ENCODE data around the gene ABAT. TPM values are rescaled to one million over a fixed set of nuclear protein-coding genes. Genes with fewer than 3 reads are reported as not detected.
A peak's percentile ranks its signal among the peaks of the same experiment; 100 is the strongest.

Gene ABAT
- total RNA-seq, 1 donor = 3.5 TPM

- TF ChIP-seq CTCF (IDR thresholded peaks at IDR 0.05; ENCODE audit: insufficient read depth, low read depth, low read length) = no peak
- DNase-seq (ENCODE audit: low read depth) = no peak
Observed at GRCh38 chr16:8670014-8670560, 4.3 kb upstream of the ABAT start.

GRCh38 chr16:8673611-8674412 lies 605 bp upstream of the ABAT start:
- no peak for DNase-seq (ENCODE audit: low read depth)
- H3K4me3 ChIP-seq (ENCODE audit: low read depth, low read length) = peak overlapping the region; percentile 57
- TF ChIP-seq CTCF (IDR thresholded peaks at IDR 0.05; ENCODE audit: insufficient read depth, low read depth, low read length) = no peak

More at GRCh38 chr16:8670014-8670560, 4.3 kb upstream of the ABAT start:
- H3K4me3 ChIP-seq (ENCODE audit: low read depth, low read length) = no peak overlapping the region

DNA sequence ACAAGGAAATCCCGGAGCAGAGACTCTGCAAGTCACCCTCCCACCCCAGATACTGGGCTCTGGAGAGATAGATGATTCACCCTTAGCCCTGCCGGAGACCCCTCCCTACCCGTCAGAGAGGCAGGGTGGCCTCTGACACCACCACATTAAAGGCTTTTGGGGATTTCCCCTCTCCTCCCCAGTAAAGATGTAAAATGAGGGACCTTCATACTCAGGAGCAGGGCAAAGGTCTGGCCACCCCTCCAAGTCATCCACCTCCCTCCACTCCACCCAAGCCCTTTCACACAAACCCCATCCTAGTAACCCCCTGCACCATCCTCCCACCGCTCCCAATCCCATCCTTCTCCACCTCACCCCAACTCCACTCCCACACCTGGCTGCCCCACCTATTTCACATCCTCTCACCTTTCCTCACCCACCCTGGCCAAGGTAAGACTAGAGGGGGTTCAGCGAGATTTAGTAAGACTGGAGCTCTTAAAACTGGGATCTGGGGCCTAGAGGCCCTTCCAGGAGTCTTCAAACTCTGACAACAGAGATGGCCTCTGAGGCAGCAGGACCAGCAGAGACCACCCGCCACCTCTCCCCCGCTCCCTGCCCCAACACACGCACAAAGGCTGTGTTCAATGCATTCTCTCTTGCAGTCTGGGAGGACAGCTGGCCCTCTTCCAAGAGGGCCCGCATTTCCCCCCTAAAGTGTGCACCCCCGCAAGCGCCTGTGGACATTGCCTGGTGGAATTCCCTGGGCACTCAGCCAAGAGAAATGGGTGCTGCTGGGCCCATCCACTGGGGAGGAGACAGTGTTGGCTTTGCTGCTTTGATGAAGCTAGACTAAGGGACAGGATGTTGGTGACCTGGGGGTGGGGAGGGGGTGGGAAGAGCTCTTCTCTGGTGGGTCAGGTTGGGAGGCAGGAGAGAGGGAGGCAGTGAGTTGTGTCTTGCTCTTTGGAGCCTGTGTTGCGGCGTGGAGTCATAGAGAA lies 1.1 kb downstream of the ABAT start:
- DNase-seq (ENCODE audit: low read depth) = no peak
- TF ChIP-seq CTCF (IDR thresholded peaks at IDR 0.05; ENCODE audit: insufficient read depth, low read depth, low read length) = no peak
- no peak overlapping the region for H3K4me3 ChIP-seq (ENCODE audit: low read depth, low read length)

- H3K4me3 ChIP-seq (ENCODE audit: low read depth, low read length) = no peak overlapping the region
- no peak for TF ChIP-seq CTCF (IDR thresholded peaks at IDR 0.05; ENCODE audit: insufficient read depth, low read depth, low read length)
- DNase-seq (ENCODE audit: low read depth) = no peak
Observed at GRCh38 chr16:8676160-8676547, 1.7 kb downstream of the ABAT start.

GRCh38 chr16:8676737-8677375 lies 2.4 kb downstream of the ABAT start:
- no peak for TF ChIP-seq CTCF (IDR thresholded peaks at IDR 0.05; ENCODE audit: insufficient read depth, low read depth, low read length)
- H3K4me3 ChIP-seq (ENCODE audit: low read depth, low read length) = no peak overlapping the region
- no peak for DNase-seq (ENCODE audit: low read depth)

DNA sequence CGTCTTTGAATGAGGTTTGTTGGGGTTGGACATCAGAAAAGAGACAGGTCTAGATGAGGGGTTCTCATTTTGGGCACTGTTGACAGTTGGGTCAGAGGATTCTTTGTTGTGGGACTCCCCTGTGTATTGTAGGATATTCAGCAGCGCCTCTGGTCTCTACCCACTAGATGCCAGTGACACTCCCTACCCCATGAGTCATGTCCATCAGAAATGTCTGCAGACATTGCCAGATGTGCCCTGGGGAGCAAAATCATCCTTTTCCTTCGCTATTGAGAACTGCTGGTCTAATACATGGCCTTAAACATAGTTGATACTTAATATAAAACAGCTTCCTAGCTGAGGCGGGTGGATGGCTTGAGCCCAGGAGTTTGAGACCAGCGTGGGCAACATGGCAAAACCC lies 3.1 kb downstream of the ABAT start:
- no peak for TF ChIP-seq CTCF (IDR thresholded peaks at IDR 0.05; ENCODE audit: insufficient read depth, low read depth, low read length)
- H3K4me3 ChIP-seq (ENCODE audit: low read depth, low read length) = no peak overlapping the region
- no peak for DNase-seq (ENCODE audit: low read depth)

Data from fibroblast of villous mesenchyme (primary cell).